CD14-positive monocyte (primary cell): ENCODE data around the gene TTR. TPM values are rescaled to one million over a fixed set of nuclear protein-coding genes. Genes with fewer than 3 reads are reported as not detected.

Experiments
- DNase-seq, 3 donors: peaks; one replicate each; pipeline ENCODE4 v3.0.0-alpha.2; 2011 to 2022
- H2AFZ ChIP-seq: 2 replicates; pipeline ENCODE4 v1.6.0; 2012; ENCODE audit warnings: mild to moderate bottlenecking, low read depth, low read length, inconsistent platforms; ENCODE audit not compliant: insufficient read depth, poor library complexity, severe bottlenecking
- H3K27ac ChIP-seq, 2 donors: 1 replicate in 1 of 2; 2 replicates in 1 of 2; pipeline ENCODE4 v1.5.1; 2012 to 2013; ENCODE audit warnings: low read length in 2 of 2, control low read depth in 1 of 2, inconsistent platforms in 1 of 2, low read depth in 1 of 2, mild to moderate bottlenecking in 1 of 2
- H3K27me3 ChIP-seq, 2 donors: one replicate each; pipeline versions ENCODE4 v1.6.0 to v1.6.1; 2011 to 2013; ENCODE audit warnings: low read length in 2 of 2; ENCODE audit not compliant: control insufficient read depth in 2 of 2, insufficient read depth in 2 of 2
- H3K36me3 ChIP-seq, 2 donors: replicated peaks in 1 of 2; 1 replicate in 1 of 2; 2 replicates in 1 of 2; pipeline versions ENCODE4 v1.5.1 to v1.6.1; 2012 to 2013; ENCODE audit warnings: low read length in 2 of 2, control low read depth in 1 of 2, inconsistent platforms in 1 of 2, mild to moderate bottlenecking in 1 of 2; ENCODE audit not compliant: insufficient read depth in 2 of 2, control insufficient read depth in 1 of 2
- H3K4me1 ChIP-seq, 2 donors: 1 replicate in 1 of 2; 2 replicates in 1 of 2; pipeline versions ENCODE4 v1.5.1 to v1.6.1; 2012 to 2013; ENCODE audit warnings: low read length in 2 of 2, control low read depth in 1 of 2, inconsistent platforms in 1 of 2, mild to moderate bottlenecking in 1 of 2, moderate library complexity in 1 of 2; ENCODE audit not compliant: insufficient read depth in 2 of 2, control insufficient read depth in 1 of 2
- H3K4me2 ChIP-seq: replicated peaks from 2 replicates; pipeline ENCODE3; 2012; ENCODE audit warnings: low read length, moderate library complexity, mild to moderate bottlenecking; ENCODE audit not compliant: poor library complexity, severe bottlenecking; ENCODE audit errors: extremely low read depth
- H3K4me3 ChIP-seq, 3 experiments: fragments of 200-600 bp in 1 of 3; sonication (generic) in 1 of 3; replicated peaks in 1 of 3; 1 replicate in 2 of 3; 2 replicates in 1 of 3; pipeline ENCODE4 v1.5.1; 2011 to 2013; ENCODE audit warnings: low read length in 3 of 3, mild to moderate bottlenecking in 3 of 3, control low read depth in 2 of 3, low read depth in 2 of 3, inconsistent platforms in 1 of 3, moderate library complexity in 1 of 3
- H3K79me2 ChIP-seq: 2 replicates; pipeline ENCODE4 v1.6.0; 2012; ENCODE audit warnings: mild to moderate bottlenecking, control low read depth, inconsistent platforms, low read length, moderate library complexity; ENCODE audit not compliant: insufficient read depth
- H3K9ac ChIP-seq: 2 replicates; pipeline ENCODE4 v1.6.0; 2017; ENCODE audit warnings: low read length, mild to moderate bottlenecking; ENCODE audit not compliant: insufficient read depth, poor library complexity, severe bottlenecking
- H3K9me3 ChIP-seq, 2 donors: replicated peaks in 1 of 2; 1 replicate in 1 of 2; 2 replicates in 1 of 2; pipeline versions ENCODE4 v1.5.1 to v1.6.1; 2012 to 2013; ENCODE audit warnings: low read length in 2 of 2, control low read depth in 1 of 2; ENCODE audit not compliant: control insufficient read depth in 1 of 2, insufficient read depth in 1 of 2
- H4K20me1 ChIP-seq: 2 replicates; pipeline ENCODE4 v1.6.0; 2012; ENCODE audit warnings: mild to moderate bottlenecking, low read length, control low read depth, moderate library complexity; ENCODE audit not compliant: insufficient read depth
- H3K27ac Mint-ChIP-seq, 7 donors: one replicate each; pipeline ENCODE4 v1.8.0; 2020; ENCODE audit warnings: mild to moderate bottlenecking in 7 of 7, mixed read lengths in 7 of 7, moderate library complexity in 6 of 7, inconsistent platforms in 2 of 7
- H3K27me3 Mint-ChIP-seq, 3 donors: one replicate each; pipeline ENCODE4 v1.8.0; 2021 to 2022; ENCODE audit warnings: low read depth in 3 of 3, mild to moderate bottlenecking in 3 of 3, mixed read lengths in 3 of 3, moderate library complexity in 3 of 3, inconsistent platforms in 1 of 3
- H3K36me3 Mint-ChIP-seq, 2 donors: one replicate each; pipeline ENCODE4 v1.8.0; 2020; ENCODE audit warnings: mixed read lengths in 2 of 2, inconsistent platforms in 1 of 2, mild to moderate bottlenecking in 1 of 2
- H3K4me1 Mint-ChIP-seq: one replicate; pipeline ENCODE4 v1.8.0; 2020; ENCODE audit warnings: mild to moderate bottlenecking, mixed read lengths
- H3K4me3 Mint-ChIP-seq, 2 donors: one replicate each; pipeline ENCODE4 v1.8.0; 2020; ENCODE audit warnings: mild to moderate bottlenecking in 2 of 2, mixed read lengths in 2 of 2, moderate library complexity in 1 of 2
- H3K9me3 Mint-ChIP-seq, 7 donors: one replicate each; pipeline ENCODE4 v1.8.0; 2020 to 2022; ENCODE audit warnings: mixed read lengths in 7 of 7, mild to moderate bottlenecking in 6 of 7, moderate library complexity in 6 of 7, inconsistent platforms in 2 of 7
- CTCF ChIP-seq: fragments of 200-600 bp; IDR thresholded peaks from one replicate; pipeline ENCODE4 v1.8.0; 2022; ENCODE audit warnings: antibody characterized with exemption, mild to moderate bottlenecking
- WGBS: methylation state at CpG from one replicate; pipeline ENCODE4 v1.1.5; 2013; ENCODE audit warnings: missing lambda C conversion rate; ENCODE audit not compliant: insufficient coverage; 5-methylcytosine and 5-hydroxymethylcytosine counted together
- intact Hi-C, 2 donors: fragments of 100-400 bp; cut with micrococcal nuclease; formaldehyde crosslinking; loops; one replicate each; pipeline versions ENCODE4 v1.15.0 to v1.15.1; 2023
- polyA plus RNA-seq, 3 donors: library from polyadenylated mRNA; depleted of rRNA in 1 of 3; unstranded in 2 of 3; stranded (reverse) in 1 of 3; fragments of 300-500 nt in 2 of 3; fragments of >200 nt in 1 of 3; fragmentation: Illumina TruSeq in 2 of 3; gene quantifications; 1 replicate in 2 of 3; 2 replicates in 1 of 3; pipeline ENCODE4 v1.2.3, GENCODE V29; 2012 to 2021

Gene TTR
- polyA plus RNA-seq, 3 donors = not detected

DNA sequence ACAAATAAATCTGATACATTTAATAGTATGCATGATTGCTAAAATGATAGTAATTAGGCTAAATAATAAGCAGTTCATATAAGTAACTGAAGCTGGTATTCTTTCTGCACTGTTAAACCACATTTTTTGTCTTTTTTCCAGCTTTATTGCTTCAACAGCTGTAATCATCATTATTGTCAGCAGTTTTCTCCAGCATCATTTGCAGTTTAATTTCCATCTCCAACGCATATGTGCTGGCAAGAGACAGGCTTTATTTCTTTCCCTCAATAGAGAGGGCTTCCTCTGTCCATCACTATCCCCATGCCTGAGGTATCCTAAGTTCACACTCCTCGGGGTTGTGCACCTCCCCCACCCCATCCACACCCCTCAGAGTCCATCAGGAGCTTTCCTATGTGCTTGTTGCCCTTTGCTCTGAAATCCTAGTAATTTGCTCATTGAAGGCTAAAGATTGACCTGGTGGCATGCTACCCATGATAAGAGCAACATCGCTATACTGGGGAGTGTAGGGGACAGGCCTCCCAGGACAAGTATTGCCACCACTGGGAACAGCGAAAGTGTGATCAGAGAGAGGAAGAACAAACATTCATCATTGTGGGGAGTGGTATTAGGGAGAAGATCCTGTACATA is 55.6 kb downstream of the TTR start:
- H3K27ac ChIP-seq = no peak overlapping the region
- no peak overlapping the region for H3K9ac ChIP-seq
- no peaks in the 10 kb centered on the region for H3K27me3 Mint-ChIP-seq
- peaks cover 2 to 6% of the 10 kb centered on the region in 2 donors for H3K4me1 ChIP-seq
- H3K4me3 Mint-ChIP-seq = no peak overlapping the region
- H3K9me3 Mint-ChIP-seq = peaks cover 0 to 1% (median 0%) of the 10 kb centered on the region in 7 donors
- no peak overlapping the region for H2AFZ ChIP-seq
- no peak overlapping the region for H3K4me2 ChIP-seq
- TF ChIP-seq CTCF = no peak
- DNase-seq = no peak
- peaks cover 13% of the 10 kb centered on the region for H3K4me1 Mint-ChIP-seq
- WGBS = 92% methylated on average over 4 of the region's 4 CpGs
- peak overlapping the region in 2 of 7 donors; percentile 18 to 61 for H3K27ac Mint-ChIP-seq
- no peaks in the 10 kb centered on the region for H3K36me3 ChIP-seq
- no peaks in the 10 kb centered on the region for H3K27me3 ChIP-seq
- no peaks in the 10 kb centered on the region for H3K9me3 ChIP-seq
- intact Hi-C loops = no loop called here
- no peaks in the 10 kb centered on the region for H4K20me1 ChIP-seq
- no peaks in the 10 kb centered on the region for H3K79me2 ChIP-seq
- no peak overlapping the region for H3K4me3 ChIP-seq
- H3K36me3 Mint-ChIP-seq = peaks cover 9 to 13% of the 10 kb centered on the region in 2 donors

Other genes with a start within 250 kb of the TTR start
- not detected for gene DSG4, start 215.1 kb upstream of the TTR start, polyA plus RNA-seq
- gene DSG3, start 144.1 kb upstream of the TTR start, polyA plus RNA-seq = not detected
- gene DSG2, start 93.7 kb upstream of the TTR start, polyA plus RNA-seq = not detected
- gene B4GALT6, start 92.7 kb downstream of the TTR start, polyA plus RNA-seq = under 1 TPM; 0.09 to 0.68 (median 0.12) TPM
- not detected for gene SLC25A52, start 169.0 kb downstream of the TTR start, polyA plus RNA-seq